ENCODE results near the gene UGT3A2. TPM values are rescaled to one million over a fixed set of nuclear protein-coding genes. Genes with fewer than 3 reads are reported as not detected.
"Not testable (repeated sequence)": the region's sequence is repeated elsewhere in the genome, so short reads cannot be mapped to it uniquely, and the experiment has no call there.

The UGT3A2 gene
- polyA plus RNA-seq, 1 donor = 20.1 TPM

GRCh38 chr5:36055984-36056383, 10.7 kb downstream of the UGT3A2 start:
- DNase-seq = no peak

GRCh38 chr5:36054647-36055046, 12.0 kb downstream of the UGT3A2 start:
- DNase-seq = no peak

- no peak for DNase-seq
These were observed 14.1 kb downstream of the UGT3A2 start for GRCh38 chr5:36052538-36052937.

- no peak for DNase-seq
These were observed 16.7 kb downstream of the UGT3A2 start for GRCh38 chr5:36049949-36050348.

GRCh38 chr5:36047384-36048160, 19.1 kb downstream of the UGT3A2 start:
- no peak for DNase-seq

GRCh38 chr5:36045895-36046294, 20.8 kb downstream of the UGT3A2 start:
- no peak for DNase-seq

GRCh38 chr5:36041537-36041845, 25.2 kb downstream of the UGT3A2 start:
- no peak for DNase-seq

GRCh38 chr5:36040651-36041536, 25.8 kb downstream of the UGT3A2 start:
- DNase-seq = no peak

- DNase-seq = no peak
These were observed 31.0 kb downstream of the UGT3A2 start for GRCh38 chr5:36035696-36036095.

- DNase-seq = not testable (repeated sequence)
These were observed 32.0 kb downstream of the UGT3A2 start for GRCh38 chr5:36034536-36035134.

GRCh38 chr5:36033486-36033885, 33.2 kb downstream of the UGT3A2 start:
- DNase-seq = no peak

GRCh38 chr5:36033047-36033446, 33.6 kb downstream of the UGT3A2 start:
- DNase-seq = no peak

GRCh38 chr5:36031223-36031622, 35.5 kb downstream of the UGT3A2 start:
- no peak for DNase-seq

GRCh38 chr5:36029914-36030313, 36.8 kb downstream of the UGT3A2 start:
- no peak for DNase-seq

- DNase-seq = no peak
These were observed 37.7 kb downstream of the UGT3A2 start for GRCh38 chr5:36028816-36029465.

- DNase-seq = no peak
These were observed 39.0 kb downstream of the UGT3A2 start for GRCh38 chr5:36027711-36028110.

- no peak for DNase-seq
These were observed 39.8 kb downstream of the UGT3A2 start for GRCh38 chr5:36026706-36027465.

GRCh38 chr5:36022246-36022645, 44.4 kb downstream of the UGT3A2 start:
- DNase-seq = not testable (repeated sequence)

GRCh38 chr5:36019584-36019983, 47.1 kb downstream of the UGT3A2 start:
- DNase-seq = not testable (repeated sequence)

GRCh38 chr5:36017622-36018021, 49.1 kb downstream of the UGT3A2 start:
- no peak for DNase-seq

GRCh38 chr5:36017004-36017403, 49.7 kb downstream of the UGT3A2 start:
- DNase-seq = no peak

GRCh38 chr5:36013182-36013581, 53.5 kb downstream of the UGT3A2 start:
- no peak for DNase-seq
